ENCODE data around the gene FAM151A. TPM values are rescaled to one million over a fixed set of nuclear protein-coding genes. Genes with fewer than 3 reads are reported as not detected.

Gene FAM151A
- total and polyA plus RNA-seq, 2 of the 13 experiments (the other 11 are each of a cell fraction or from before 2014, with no cell fraction given): 0.29 to 3.6 TPM

GRCh38 chr1:54574158-54574778, 49.1 kb downstream of the FAM151A start:
- FAIRE-seq (no peak), DNase-seq (ENCODE audit: low spot score) (no peak), ATAC-seq (no peak)
- ChIA-PET CTCF (ENCODE audit: low intra/inter-chr PET ratio, low total read pairs) (no interaction called here), POLR2A (no interaction called here)
- Histone ChIP-seq H2AFZ (ENCODE audit: low read length) (no peak overlapping the region), H3K9ac (ENCODE audit: insufficient read depth, low read depth, low read length) (no peak overlapping the region), H3K9me3 (ENCODE audit: low read length) (no peaks in the 10 kb centered on the region), H3K4me1 (ENCODE audit: insufficient read depth, low read length) (peaks cover 69% of the 10 kb centered on the region), H3K4me2 (ENCODE audit: low read depth, low read length) (no peak overlapping the region), H3K4me3 (replicated peaks in 1 of 3; ENCODE audit: insufficient read depth in 1 of 3, low read depth in 2 of 3, low read length in 3 of 3) (no peak overlapping the region), H3K27ac (ENCODE audit: extremely low read length, insufficient read depth, low read length) (no peak overlapping the region), H3K27me3 (ENCODE audit: control insufficient read depth in 1 of 2, insufficient read depth in 2 of 2, low read length in 2 of 2) (no peaks in the 10 kb centered on the region), H3K36me3 (replicated peaks in 1 of 2; ENCODE audit: control insufficient read depth in 1 of 2, insufficient read depth in 2 of 2, low read length in 2 of 2) (no peaks in the 10 kb centered on the region), H4K20me1 (ENCODE audit: insufficient read depth, low read length) (no peaks in the 10 kb centered on the region), H3K79me2 (ENCODE audit: insufficient read depth, low read length) (no peaks in the 10 kb centered on the region)
- BruUV-seq (replicated peaks): no TSS peak
- TF ChIP-seq ZNF629 (CRISPR knock-in tag; conservative IDR thresholded peaks at IDR 0.05): 0 out of 2 replicates have a peak, but pooled peaks have one; percentile 17
- TF ChIP-seq, protein P1, sequence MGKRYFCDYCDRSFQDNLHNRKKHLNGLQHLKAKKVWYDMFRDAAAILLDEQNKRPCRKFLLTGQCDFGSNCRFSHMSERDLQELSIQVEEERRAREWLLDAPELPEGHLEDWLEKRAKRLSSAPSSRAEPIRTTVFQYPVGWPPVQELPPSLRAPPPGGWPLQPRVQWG (CRISPR knock-in tag; IDR thresholded peaks at IDR 0.05; ENCODE audit: borderline replicate concordance, low read depth): no peak
- WGBS (ENCODE audit: low lambda C conversion rate): 96% methylated on average over 9 of the region's 12 CpGs
- intact Hi-C loops (cut with micrococcal nuclease; ENCODE audit: unreplicated experiment) (no loop called here), in situ Hi-C loops (cut with HindIII; ENCODE audit: extremely low pct_ligation_motif_present, low pct_unique_long_range_greater_than_20kb) (no loop called here)

- intact Hi-C loops (cut with micrococcal nuclease; ENCODE audit: unreplicated experiment) (no loop called here), in situ Hi-C loops (cut with HindIII; ENCODE audit: extremely low pct_ligation_motif_present, low pct_unique_long_range_greater_than_20kb) (no loop called here)
- no peak for TF ChIP-seq PTBP1 (IDR thresholded peaks at IDR 0.05; ENCODE audit: low read depth, low read length, poor library complexity, severe bottlenecking)
- TF ChIP-seq, protein P2, sequence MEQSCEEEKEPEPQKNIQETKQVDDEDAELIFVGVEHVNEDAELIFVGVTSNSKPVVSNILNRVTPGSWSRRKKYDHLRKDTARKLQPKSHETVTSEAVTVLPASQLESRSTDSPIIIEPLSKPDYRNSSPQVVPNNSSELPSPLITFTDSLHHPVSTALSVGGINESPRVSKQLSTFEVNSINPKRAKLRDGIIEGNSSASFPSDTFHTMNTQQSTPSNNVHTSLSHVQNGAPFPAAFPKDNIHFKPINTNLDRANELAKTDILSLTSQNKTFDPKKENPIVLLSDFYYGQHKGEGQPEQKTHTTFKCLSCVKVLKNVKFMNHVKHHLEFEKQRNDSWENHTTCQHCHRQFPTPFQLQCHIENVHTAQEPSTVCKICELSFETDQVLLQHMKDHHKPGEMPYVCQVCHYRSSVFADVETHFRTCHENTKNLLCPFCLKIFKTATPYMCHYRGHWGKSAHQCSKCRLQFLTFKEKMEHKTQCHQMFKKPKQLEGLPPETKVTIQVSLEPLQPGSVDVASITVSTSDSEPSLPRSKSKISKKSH (CRISPR knock-in tag; IDR thresholded peaks at IDR 0.05; ENCODE audit: borderline replicate concordance): 0 out of 2 replicates have a peak, but pooled peaks have one; percentile 4
- Histone ChIP-seq H3K27me3 (ENCODE audit: control insufficient read depth in 1 of 2, insufficient read depth in 2 of 2, low read length in 2 of 2) (no peaks in the 10 kb centered on the region), H4K20me1 (ENCODE audit: insufficient read depth, low read length) (no peaks in the 10 kb centered on the region), H3K36me3 (replicated peaks in 1 of 2; ENCODE audit: control insufficient read depth in 1 of 2, insufficient read depth in 2 of 2, low read length in 2 of 2) (no peaks in the 10 kb centered on the region), H3K4me1 (ENCODE audit: insufficient read depth, low read length) (peaks cover 58% of the 10 kb centered on the region), H3K4me3 (replicated peaks in 1 of 3; ENCODE audit: insufficient read depth in 1 of 3, low read depth in 2 of 3, low read length in 3 of 3) (no peak overlapping the region), H3K9ac (ENCODE audit: insufficient read depth, low read depth, low read length) (no peak overlapping the region), H3K27ac (ENCODE audit: extremely low read length, insufficient read depth, low read length) (no peak overlapping the region), H2AFZ (ENCODE audit: low read length) (no peak overlapping the region), H3K79me2 (ENCODE audit: insufficient read depth, low read length) (no peaks in the 10 kb centered on the region), H3K4me2 (ENCODE audit: low read depth, low read length) (no peak overlapping the region), H3K9me3 (ENCODE audit: low read length) (no peaks in the 10 kb centered on the region)
- no peak for FAIRE-seq
- 87% methylated on average over 2 of the region's 3 CpGs for WGBS (ENCODE audit: low lambda C conversion rate)
- ATAC-seq: no peak
- DNase-seq (ENCODE audit: low spot score): no peak
- POLR2A ChIA-PET: no interaction called here
- no TSS peak for BruUV-seq (replicated peaks)
- CTCF ChIA-PET (ENCODE audit: low intra/inter-chr PET ratio, low total read pairs): no interaction called here
Observed at GRCh38 chr1:54572542-54572850, 50.8 kb downstream of the FAM151A start.

Data from HepG2 (cell line).